K562 (cell line): ENCODE measurements around the gene HOXC5. TPM values are rescaled to one million over a fixed set of nuclear protein-coding genes. Genes with fewer than 3 reads are reported as not detected.

ENCODE experiments used
- ATAC-seq: fragments of 200-7000 bp; cut with Tn5 transposase; 3 replicates; pipeline ENCODE4 v1.9.1; 2020; ENCODE audit warnings: moderate library complexity
- BruUV-seq: library from RNA; stranded (reverse); fragments of 400-500 nt; replicated peaks from 2 replicates; lab custom pipeline; 2021; lab: Mats Ljungman, UMichigan
- CTCF ChIA-PET: fragments of 300-600 bp; formaldehyde crosslinking; extraction: SDS; loops from one replicate; lab custom pipeline; 2021; ENCODE audit warnings: low intra/inter-chr PET ratio; lab: Yijun Ruan, JAX
- POLR2A ChIA-PET: fragments of 300-600, 350-650 bp; sonication (Branson Sonifier 250); formaldehyde crosslinking; extraction: SDS; loops from one replicate; lab custom pipeline; 2021; ENCODE audit warnings: antibody characterized with exemption, inconsistent platforms; lab: Yijun Ruan, JAX
- DNase-seq, 4 experiments: peaks; one replicate each; pipeline versions ENCODE4 v3.0.0 to v3.0.0-alpha.2; 2011 to 2018; ENCODE audit warnings: low spot score in 3 of 4, mixed read lengths in 3 of 4; ENCODE audit errors: extremely low read depth in 1 of 4
- FAIRE-seq: peaks from 2 replicates; lab custom pipeline; 2011; peaks lifted over from hg19 to GRCh38; lab: Jason Lieb, UNC
- H2AFZ ChIP-seq: 2 replicates; pipeline ENCODE4 v1.6.0; 2011; ENCODE audit warnings: low read depth, low read length, control low read depth, inconsistent platforms
- H3K27ac ChIP-seq: fragments of 200-600 bp; 3 replicates; pipeline ENCODE4 v1.8.0; 2011; ENCODE audit warnings: low read depth, mild to moderate bottlenecking, control low read depth, inconsistent platforms, low read length, moderate library complexity, mixed read lengths; ENCODE audit errors: extremely low read depth
- H3K27me3 ChIP-seq, 2 experiments: fragments of 300-600 bp in 1 of 2; 2 replicates in 1 of 2; 3 replicates in 1 of 2; pipeline versions ENCODE4 v1.6.0 to v1.8.0; 2011; ENCODE audit warnings: inconsistent platforms in 2 of 2, low read length in 2 of 2, mild to moderate bottlenecking in 1 of 2, mixed read lengths in 1 of 2, moderate library complexity in 1 of 2; ENCODE audit not compliant: control insufficient read depth in 2 of 2, insufficient read depth in 2 of 2
- H3K36me3 ChIP-seq: fragments of 300-600 bp; 3 replicates; pipeline ENCODE4 v1.8.0; 2011; ENCODE audit warnings: mild to moderate bottlenecking, low read length, inconsistent platforms; ENCODE audit not compliant: control insufficient read depth, insufficient read depth
- H3K4me1 ChIP-seq, 2 experiments: fragments of 200-600 bp in 1 of 2; replicated peaks in 1 of 2; 2 replicates in 1 of 2; 3 replicates in 1 of 2; pipeline versions ENCODE4 v1.5.1 to v1.8.0; 2011; ENCODE audit warnings: inconsistent platforms in 2 of 2, low read length in 2 of 2, mild to moderate bottlenecking in 1 of 2, mixed read lengths in 1 of 2, moderate library complexity in 1 of 2; ENCODE audit not compliant: control insufficient read depth in 2 of 2, insufficient read depth in 2 of 2
- H3K4me2 ChIP-seq: 2 replicates; pipeline ENCODE4 v1.6.1; 2011; ENCODE audit warnings: low read length, control low read depth, inconsistent platforms, mixed read lengths; ENCODE audit not compliant: insufficient read depth
- H3K4me3 ChIP-seq: fragments of 200-600 bp; sonication (generic), shearing (Covaris generic); 2 replicates; pipeline ENCODE4 v1.5.1; 2016; ENCODE audit warnings: control low read depth, inconsistent platforms
- H3K79me2 ChIP-seq: fragments of 200-600 bp; 3 replicates; pipeline ENCODE4 v1.8.0; 2011; ENCODE audit warnings: low read length, inconsistent platforms; ENCODE audit not compliant: control insufficient read depth, insufficient read depth
- H3K9ac ChIP-seq, 2 experiments: 2 replicates each; pipeline versions ENCODE4 v1.6.0 to v1.6.1; 2011; ENCODE audit warnings: low read depth in 2 of 2, low read length in 2 of 2, control low read depth in 1 of 2, inconsistent platforms in 1 of 2, mild to moderate bottlenecking in 1 of 2, mixed read lengths in 1 of 2; ENCODE audit not compliant: insufficient read depth in 1 of 2
- H3K9me1 ChIP-seq: one replicate; pipeline ENCODE4 v1.6.0; 2011; ENCODE audit warnings: inconsistent platforms, mild to moderate bottlenecking, low read length, moderate library complexity; ENCODE audit not compliant: control insufficient read depth, insufficient read depth
- H3K9me3 ChIP-seq: replicated peaks from 2 replicates; pipeline ENCODE4 v1.5.1; 2011; ENCODE audit warnings: low read depth, low read length, inconsistent platforms; ENCODE audit not compliant: control insufficient read depth, insufficient read depth
- H4K20me1 ChIP-seq: replicated peaks from 2 replicates; pipeline ENCODE4 v1.6.1; 2011; ENCODE audit warnings: low read length, inconsistent platforms, mixed read lengths; ENCODE audit not compliant: control insufficient read depth, insufficient read depth
- CEBPB ChIP-seq: fragments of 450-650 bp; IDR thresholded peaks from 2 replicates; pipeline ENCODE4 v1.6.1; 2016; ENCODE audit warnings: missing genetic modification characterization, missing compliant biosample characterization
- CREBBP ChIP-seq: IDR thresholded peaks from one replicate; pipeline ENCODE4 v1.6.1; 2012; ENCODE audit warnings: low read depth, mild to moderate bottlenecking, control low read depth, inconsistent platforms, low read length
- DIDO1 ChIP-seq: fragments of 450-650 bp; IDR thresholded peaks from 2 replicates; pipeline ENCODE4 v1.6.1; 2016; ENCODE audit warnings: low read depth, missing biosample characterization, missing genetic modification characterization
- HDAC2 ChIP-seq: fragments of 450-650 bp; IDR thresholded peaks from 2 replicates; pipeline ENCODE4 v1.6.1; 2016; ENCODE audit warnings: mild to moderate bottlenecking
- MAFK ChIP-seq: IDR thresholded peaks from 2 replicates; pipeline ENCODE4 v1.6.1; 2011; ENCODE audit warnings: low read length, improper control_type of control experiment
- MLLT1 ChIP-seq, 2 experiments: fragments of 450-650 bp; IDR thresholded peaks; 2 replicates each; pipeline ENCODE4 v1.6.1; 2016
- MTA1 ChIP-seq: fragments of 450-650 bp; IDR thresholded peaks from 2 replicates; pipeline ENCODE4 v1.6.1; 2017; ENCODE audit warnings: borderline replicate concordance
- MYC ChIP-seq, 2 experiments: fragments of 250-450 bp in 1 of 2; sonication (Bioruptor Pico) in 1 of 2; IDR thresholded peaks; 2 replicates each; pipeline versions ENCODE4 v1.5.1 to v1.6.1; 2012 to 2021; ENCODE audit warnings: low read depth in 2 of 2, borderline replicate concordance in 1 of 2, improper control_type of control experiment in 1 of 2, low read length in 1 of 2, mild to moderate bottlenecking in 1 of 2, moderate library complexity in 1 of 2
- PHF8 ChIP-seq: fragments of 200-600 bp; sonication (generic); IDR thresholded peaks from 2 replicates; pipeline ENCODE4 v1.6.1; 2012; ENCODE audit warnings: mixed run types, mild to moderate bottlenecking, inconsistent platforms, low read length, moderate library complexity, borderline replicate concordance
- PML ChIP-seq: IDR thresholded peaks from 2 replicates; pipeline ENCODE4 v1.6.1; 2012; ENCODE audit warnings: low read length, inconsistent platforms
- PTRF ChIP-seq: fragments of 450-650 bp; IDR thresholded peaks from 2 replicates; pipeline ENCODE4 v1.6.1; 2016; ENCODE audit warnings: mild to moderate bottlenecking, missing genetic modification characterization, missing compliant biosample characterization
- ZNF23 ChIP-seq: fragments of 250-450 bp; sonication (Bioruptor Pico); IDR thresholded peaks from 2 replicates; pipeline ENCODE4 v1.4.0; 2020; ENCODE audit warnings: mild to moderate bottlenecking
- WGBS: fragments of 100-300 bp; shearing (Covaris generic); methylation state at CpG from one replicate; pipeline ENCODE4 v1.1.6; 2016; ENCODE audit warnings: low coverage, mixed read lengths; ENCODE audit not compliant: insufficient coverage; ENCODE audit errors: missing lambda C conversion rate; 5-methylcytosine and 5-hydroxymethylcytosine counted together
- in situ Hi-C: fragments of 300-500 bp; cut with MboI; formaldehyde crosslinking; loops from 4 replicates; pipeline ENCODE4 v1.15.0; 2018; ENCODE audit warnings: inconsistent platforms, mixed read lengths
- intact Hi-C: fragments of 100-400 bp; cut with micrococcal nuclease; formaldehyde crosslinking; loops from 2 replicates; pipeline ENCODE4 v1.14.2; 2022
- polyA plus RNA-seq, 8 experiments: library from polyadenylated mRNA; depleted of rRNA in 4 of 8; stranded (reverse) in 5 of 8; unstranded in 3 of 8; fragments of >200 nt; fragmentation: Nextera tagmentation in 2 of 8; fragmentation: Illumina TruSeq in 1 of 8; extraction: Ambion mirVana in 2 of 8; extraction: Trizol in 1 of 8; gene quantifications; 2 replicates each; pipeline versions ENCODE4 v1.2.1 to v1.2.3, GENCODE V29; 2011 to 2014; ENCODE audit warnings: inconsistent platforms in 1 of 8, missing spikeins in 1 of 8
- total RNA-seq, 7 experiments: library from RNA; depleted of rRNA in 6 of 7; stranded (reverse); fragments of >200 nt in 6 of 7; fragmentation: Illumina TruSeq in 2 of 7; extraction: Trizol in 2 of 7; gene quantifications; 2 replicates each; pipeline versions ENCODE4 v1.2.1 to v1.2.3, GENCODE V29; 2011 to 2021; ENCODE audit warnings: low replicate concordance in 1 of 7
- TF ChIP-seq, protein P1 (sequence below), 2 experiments: fragments of 450-650 bp in 1 of 2; sonication (generic) in 1 of 2; formaldehyde crosslinking; conservative IDR thresholded peaks; 2 replicates each; pipeline versions ENCODE4 v1.4.0 to v1.8.1; 2020 to 2022; ENCODE audit warnings: mild to moderate bottlenecking in 1 of 2, missing genetic modification reagents in 1 of 2
- TF ChIP-seq, protein P2 (sequence below): sonication (generic); formaldehyde crosslinking; IDR thresholded peaks from 2 replicates; pipeline ENCODE4 v1.8.1; 2023; ENCODE audit warnings: mild to moderate bottlenecking, missing genetic modification reagents
- TF ChIP-seq, protein P3 (sequence below): sonication (generic); formaldehyde crosslinking; IDR thresholded peaks from 2 replicates; pipeline ENCODE4 v1.8.1; 2023; ENCODE audit warnings: mild to moderate bottlenecking, missing genetic modification reagents

HOXC5 gene
- total and polyA plus RNA-seq, 9 of the 15 experiments (the other 6 are each of a cell fraction or from before 2014, with no cell fraction given) = 0.10 to 0.44 (median 0.18) TPM; not detected in 4

DNA sequence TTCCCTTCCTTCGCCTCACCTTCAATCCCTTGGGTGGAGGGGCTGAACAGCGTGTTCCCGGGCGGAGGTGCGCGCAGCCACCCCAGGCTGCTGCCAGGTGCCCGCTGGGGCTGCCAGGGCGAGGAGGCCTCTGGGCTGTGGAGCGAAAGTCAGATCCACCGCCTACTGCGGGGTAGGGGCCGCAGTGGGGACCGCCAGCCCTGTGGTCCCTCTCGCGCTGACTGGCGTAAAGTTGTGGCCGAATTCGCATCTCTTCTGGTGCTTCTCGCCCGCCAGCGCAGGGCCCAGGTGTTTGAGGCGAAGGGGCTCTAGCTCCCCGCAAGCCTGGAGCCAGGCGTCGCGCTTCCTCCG is 13.9 kb downstream of the HOXC5 start (continued):
- TF ChIP-seq, protein P1, sequence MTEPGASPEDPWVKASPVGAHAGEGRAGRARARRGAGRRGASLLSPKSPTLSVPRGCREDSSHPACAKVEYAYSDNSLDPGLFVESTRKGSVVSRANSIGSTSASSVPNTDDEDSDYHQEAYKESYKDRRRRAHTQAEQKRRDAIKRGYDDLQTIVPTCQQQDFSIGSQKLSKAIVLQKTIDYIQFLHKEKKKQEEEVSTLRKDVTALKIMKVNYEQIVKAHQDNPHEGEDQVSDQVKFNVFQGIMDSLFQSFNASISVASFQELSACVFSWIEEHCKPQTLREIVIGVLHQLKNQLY (CRISPR knock-in tag; conservative IDR thresholded peaks at IDR 0.05) = no peak
- no peak for TF ChIP-seq MLLT1 (IDR thresholded peaks at IDR 0.05)
- no peak for TF ChIP-seq PTRF (tag)
- TF ChIP-seq MYC (IDR thresholded peaks at IDR 0.05; ENCODE audit: low read depth, low read length) = no peak
- TF ChIP-seq MYC (CRISPR knock-in tag; IDR thresholded peaks at IDR 0.05; ENCODE audit: borderline replicate concordance, low read depth) = no peak

DNA sequence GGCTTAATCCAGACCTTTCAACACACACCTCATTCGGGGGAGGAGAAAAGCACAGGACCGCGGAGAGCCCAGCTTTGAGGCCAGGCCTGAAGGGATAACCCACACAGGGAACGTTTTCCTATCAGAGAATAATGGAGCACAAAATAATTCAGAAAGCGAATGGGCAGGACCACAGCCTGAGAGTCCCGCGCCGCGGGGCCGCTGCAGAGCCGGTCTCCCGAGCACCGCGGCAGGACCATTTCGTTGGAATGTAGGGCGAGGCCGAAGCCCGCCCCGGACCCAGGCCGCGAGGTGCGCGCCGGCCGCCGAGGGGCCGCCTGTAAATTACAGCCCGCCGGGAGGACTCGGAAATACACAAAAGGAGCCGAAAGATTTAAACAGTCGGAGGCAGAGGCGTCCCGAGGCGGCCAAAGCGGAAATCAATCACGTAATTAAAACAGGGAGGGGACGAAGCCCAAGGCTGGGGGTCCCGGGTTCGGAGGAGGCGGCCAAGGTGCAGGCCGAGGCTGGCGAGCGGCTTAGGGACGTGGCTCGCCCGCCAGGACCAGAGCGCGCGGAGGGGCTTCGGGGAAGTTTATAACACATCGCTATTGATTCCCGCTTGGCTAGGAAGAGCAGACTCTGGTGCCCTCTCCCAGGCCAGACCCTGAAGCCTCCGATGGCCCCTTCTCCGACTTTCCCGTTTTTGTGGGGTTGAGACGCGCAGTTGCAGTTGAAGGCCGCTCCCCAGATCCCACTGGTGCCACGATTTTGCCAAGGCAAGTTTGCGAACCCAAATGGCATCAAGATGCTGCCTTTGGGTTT is 14.5 kb downstream of the HOXC5 start:
- Histone ChIP-seq H3K27ac (no peak overlapping the region), H3K9ac (no peak overlapping the region), H3K4me2 (no peak overlapping the region), H3K27me3 (peaks cover 63 to 65% of the 10 kb centered on the region in 2 experiments), H3K36me3 (no peaks in the 10 kb centered on the region), H3K4me3 (no peak overlapping the region), H2AFZ (no peak overlapping the region), H3K9me1 (no peaks in the 10 kb centered on the region), H3K4me1 (peaks cover 0 to 11% of the 10 kb centered on the region in 2 experiments; a peak in 1 of 5 replicates), H3K79me2 (no peaks in the 10 kb centered on the region), H3K9me3 (no peaks in the 10 kb centered on the region), H4K20me1 (0 out of 2 replicates have a peak, but pooled peaks cover 2% of the 10 kb centered on the region)
- no peak for DNase-seq
- ChIA-PET POLR2A (no interaction called here), CTCF (no interaction called here)
- FAIRE-seq = no peak
- intact Hi-C loops (no loop called here), in situ Hi-C loops (no loop called here)
- no TSS peak for BruUV-seq
- WGBS = 45% methylated on average over 53 of the region's 61 CpGs
- no peak for ATAC-seq
- no peak for TF ChIP-seq CREBBP
- no peak for TF ChIP-seq PML
- TF ChIP-seq, protein P2, sequence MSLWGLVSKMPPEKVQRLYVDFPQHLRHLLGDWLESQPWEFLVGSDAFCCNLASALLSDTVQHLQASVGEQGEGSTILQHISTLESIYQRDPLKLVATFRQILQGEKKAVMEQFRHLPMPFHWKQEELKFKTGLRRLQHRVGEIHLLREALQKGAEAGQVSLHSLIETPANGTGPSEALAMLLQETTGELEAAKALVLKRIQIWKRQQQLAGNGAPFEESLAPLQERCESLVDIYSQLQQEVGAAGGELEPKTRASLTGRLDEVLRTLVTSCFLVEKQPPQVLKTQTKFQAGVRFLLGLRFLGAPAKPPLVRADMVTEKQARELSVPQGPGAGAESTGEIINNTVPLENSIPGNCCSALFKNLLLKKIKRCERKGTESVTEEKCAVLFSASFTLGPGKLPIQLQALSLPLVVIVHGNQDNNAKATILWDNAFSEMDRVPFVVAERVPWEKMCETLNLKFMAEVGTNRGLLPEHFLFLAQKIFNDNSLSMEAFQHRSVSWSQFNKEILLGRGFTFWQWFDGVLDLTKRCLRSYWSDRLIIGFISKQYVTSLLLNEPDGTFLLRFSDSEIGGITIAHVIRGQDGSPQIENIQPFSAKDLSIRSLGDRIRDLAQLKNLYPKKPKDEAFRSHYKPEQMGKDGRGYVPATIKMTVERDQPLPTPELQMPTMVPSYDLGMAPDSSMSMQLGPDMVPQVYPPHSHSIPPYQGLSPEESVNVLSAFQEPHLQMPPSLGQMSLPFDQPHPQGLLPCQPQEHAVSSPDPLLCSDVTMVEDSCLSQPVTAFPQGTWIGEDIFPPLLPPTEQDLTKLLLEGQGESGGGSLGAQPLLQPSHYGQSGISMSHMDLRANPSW (CRISPR knock-in tag) = no peak
- no peak for TF ChIP-seq CEBPB (tag)
- no peak for TF ChIP-seq ZNF23 (CRISPR knock-in tag)
- TF ChIP-seq DIDO1 (tag) = no peak
- no peak for TF ChIP-seq MAFK
- TF ChIP-seq PHF8 = no peak
- no peak for TF ChIP-seq MTA1
- TF ChIP-seq, protein P3, sequence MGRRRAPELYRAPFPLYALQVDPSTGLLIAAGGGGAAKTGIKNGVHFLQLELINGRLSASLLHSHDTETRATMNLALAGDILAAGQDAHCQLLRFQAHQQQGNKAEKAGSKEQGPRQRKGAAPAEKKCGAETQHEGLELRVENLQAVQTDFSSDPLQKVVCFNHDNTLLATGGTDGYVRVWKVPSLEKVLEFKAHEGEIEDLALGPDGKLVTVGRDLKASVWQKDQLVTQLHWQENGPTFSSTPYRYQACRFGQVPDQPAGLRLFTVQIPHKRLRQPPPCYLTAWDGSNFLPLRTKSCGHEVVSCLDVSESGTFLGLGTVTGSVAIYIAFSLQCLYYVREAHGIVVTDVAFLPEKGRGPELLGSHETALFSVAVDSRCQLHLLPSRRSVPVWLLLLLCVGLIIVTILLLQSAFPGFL (CRISPR knock-in tag) = no peak
- TF ChIP-seq HDAC2 = no peak
